HepG2 (cell line): ENCODE measurements around the gene LENEP. TPM values are rescaled to one million over a fixed set of nuclear protein-coding genes. Genes with fewer than 3 reads are reported as not detected.

Source experiments
- ASH2L ChIP-seq: fragments of 300-600, 200-600 bp; sonication (generic); IDR thresholded peaks from 2 replicates; pipeline ENCODE4 v1.7.0; 2017; ENCODE audit warnings: low read depth, mild to moderate bottlenecking, moderate library complexity, mixed read lengths, low read length; ENCODE audit not compliant: insufficient read length
- CEBPB ChIP-seq: IDR thresholded peaks from 2 replicates; pipeline ENCODE4 v1.6.1; 2011; ENCODE audit warnings: low read depth, low read length, improper control_type of control experiment, borderline replicate concordance
- GATAD2A ChIP-seq: IDR thresholded peaks from 2 replicates; pipeline ENCODE4 v1.6.1; 2016
- HMGXB4 ChIP-seq, 2 experiments: sonication (generic) in 1 of 2; formaldehyde crosslinking in 1 of 2; IDR thresholded peaks; 2 replicates each; pipeline versions ENCODE4 v1.4.0 to v1.6.1; 2018 to 2020; ENCODE audit warnings: missing genetic modification reagents in 2 of 2, borderline replicate concordance in 1 of 2, low read depth in 1 of 2, mild to moderate bottlenecking in 1 of 2, missing biosample characterization in 1 of 2
- MYNN ChIP-seq: sonication (generic); formaldehyde crosslinking; IDR thresholded peaks from 2 replicates; pipeline ENCODE4 v1.4.0; 2020; ENCODE audit warnings: mild to moderate bottlenecking, low read depth, missing genetic modification reagents
- NFE2L1 ChIP-seq: sonication (generic); formaldehyde crosslinking; IDR thresholded peaks from 2 replicates; pipeline ENCODE4 v1.4.0; 2020; ENCODE audit warnings: missing genetic modification reagents, mild to moderate bottlenecking, borderline replicate concordance
- NR2F2 ChIP-seq: IDR thresholded peaks from 2 replicates; pipeline ENCODE4 v1.6.1; 2012; ENCODE audit warnings: low read depth, inconsistent platforms, borderline replicate concordance
- SOX6 ChIP-seq, 2 experiments: fragments of 450-650 bp in 1 of 2; sonication (generic) in 1 of 2; formaldehyde crosslinking in 1 of 2; IDR thresholded peaks; 2 replicates each; pipeline versions ENCODE4 v1.4.0 to v1.6.1; 2017 to 2020; ENCODE audit warnings: antibody characterized with exemption in 1 of 2, mild to moderate bottlenecking in 1 of 2, missing genetic modification reagents in 1 of 2
- TSC22D2 ChIP-seq: sonication (generic); formaldehyde crosslinking; IDR thresholded peaks from 2 replicates; pipeline ENCODE4 v1.5.1; 2020; ENCODE audit warnings: missing genetic modification reagents, mild to moderate bottlenecking, borderline replicate concordance
- ZHX1 ChIP-seq: sonication (generic); formaldehyde crosslinking; IDR thresholded peaks from 2 replicates; pipeline ENCODE4 v1.8.1; 2022; ENCODE audit warnings: low read depth, mild to moderate bottlenecking, missing genetic modification reagents
- ZNF296 ChIP-seq: sonication (generic); formaldehyde crosslinking; conservative IDR thresholded peaks from 2 replicates; pipeline ENCODE4 v1.5.0; 2020; ENCODE audit warnings: mild to moderate bottlenecking, missing genetic modification reagents
- ZNF770 ChIP-seq: sonication (generic); formaldehyde crosslinking; IDR thresholded peaks from 2 replicates; pipeline ENCODE4 v1.5.0; 2020; ENCODE audit warnings: mild to moderate bottlenecking, missing genetic modification reagents
- ZNF879 ChIP-seq: sonication (generic); formaldehyde crosslinking; IDR thresholded peaks from 2 replicates; pipeline ENCODE4 v1.8.1; 2023; ENCODE audit warnings: missing genetic modification reagents
- polyA plus RNA-seq, 8 experiments: library from polyadenylated mRNA; depleted of rRNA in 3 of 8; stranded (reverse) in 7 of 8; unstranded in 1 of 8; fragments of >200 nt; fragmentation: Illumina TruSeq in 4 of 8; extraction: Trizol in 4 of 8; gene quantifications; 2 replicates each; pipeline versions ENCODE4 v1.2.1 to v1.2.3, GENCODE V29; 2011 to 2016; ENCODE audit warnings: low read depth in 4 of 8, missing spikeins in 1 of 8, mixed read lengths in 1 of 8; ENCODE audit not compliant: insufficient read depth in 1 of 8
- total RNA-seq, 5 experiments: library from RNA; depleted of rRNA; stranded (reverse); fragments of >200 nt; fragmentation: Illumina TruSeq; extraction: Trizol; gene quantifications; 2 replicates each; pipeline ENCODE4 v1.2.3, GENCODE V29; 2016; ENCODE audit warnings: low read depth in 1 of 5

LENEP gene
- total and polyA plus RNA-seq, 2 of the 13 experiments (the other 11 are each of a cell fraction or from before 2014, with no cell fraction given) = 0.29 TPM; not detected in 1

- no peak for TF ChIP-seq NR2F2
- TF ChIP-seq HMGXB4 (CRISPR knock-in tag; IDR thresholded peaks at IDR 0.05; ENCODE audit: borderline replicate concordance in 1 of 2, low read depth in 1 of 2) = peak; percentile 99
- TF ChIP-seq ZNF296 (CRISPR knock-in tag) = no peak
- TF ChIP-seq ZHX1 (CRISPR knock-in tag) = peak; percentile 74; the same call in 1 of the 2 replicates
- no peak for TF ChIP-seq CEBPB
- TF ChIP-seq ZNF879 (CRISPR knock-in tag) = no peak
- peak; percentile 63 for TF ChIP-seq ASH2L
- TF ChIP-seq SOX6 (IDR thresholded peaks at IDR 0.05) = no peak
- peak; percentile 84 for TF ChIP-seq SOX6 (CRISPR knock-in tag; IDR thresholded peaks at IDR 0.05)
- peak; percentile 28; the same call in 1 of the 2 replicates for TF ChIP-seq TSC22D2
- TF ChIP-seq GATAD2A = peak; percentile 82
- TF ChIP-seq NFE2L1 = no peak
- TF ChIP-seq ZNF770 (CRISPR knock-in tag) = peak; percentile 67
- TF ChIP-seq MYNN = no peak
These were observed 23.9 kb downstream of the LENEP start (continued) for GRCh38 chr1:155017041-155017945.
